ENCODE data around the gene RAPGEF6.
"Not testable (repeated sequence)": the region's sequence is repeated elsewhere in the genome, so short reads cannot be mapped to it uniquely, and the experiment has no call there.

Gene RAPGEF6

DNA sequence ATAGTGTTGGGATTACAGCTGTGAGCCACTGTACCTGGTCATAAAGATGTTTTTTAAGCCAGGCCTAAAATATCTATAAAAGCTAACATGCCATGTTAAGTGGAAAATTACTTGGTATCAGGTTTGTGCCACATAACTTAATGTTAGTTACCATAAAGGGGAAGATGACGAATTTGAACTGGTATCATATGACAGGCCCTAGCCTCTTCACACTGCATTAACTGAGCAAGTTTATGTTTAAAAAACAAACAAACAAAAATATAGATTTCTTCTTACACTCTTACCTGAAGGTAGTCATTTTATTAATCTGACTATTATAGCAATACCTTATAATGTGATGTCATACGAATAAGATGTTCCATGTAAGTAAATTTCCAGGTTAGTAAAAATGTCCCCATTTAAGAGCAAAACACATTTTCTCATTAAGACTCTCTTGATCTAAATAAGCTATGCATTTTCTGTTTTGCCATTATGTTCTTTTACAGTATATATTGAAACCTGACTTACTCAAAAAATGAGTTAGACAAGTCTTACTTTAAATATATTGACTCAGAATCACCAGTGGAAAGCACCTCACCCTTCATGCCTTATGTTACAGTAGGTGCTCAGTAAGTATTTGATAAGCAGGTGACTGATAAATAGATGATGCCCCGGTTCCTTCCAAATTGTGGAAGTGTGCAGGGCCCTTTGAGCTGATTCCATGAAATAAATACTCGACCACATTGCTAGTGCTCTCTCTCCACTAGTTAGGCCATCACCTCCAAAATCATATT, 245.7 kb downstream of the RAPGEF6 start:
- no peak for TF ChIP-seq GATA1 (IDR thresholded peaks at IDR 0.05; ENCODE audit: low read depth, low read length)

DNA sequence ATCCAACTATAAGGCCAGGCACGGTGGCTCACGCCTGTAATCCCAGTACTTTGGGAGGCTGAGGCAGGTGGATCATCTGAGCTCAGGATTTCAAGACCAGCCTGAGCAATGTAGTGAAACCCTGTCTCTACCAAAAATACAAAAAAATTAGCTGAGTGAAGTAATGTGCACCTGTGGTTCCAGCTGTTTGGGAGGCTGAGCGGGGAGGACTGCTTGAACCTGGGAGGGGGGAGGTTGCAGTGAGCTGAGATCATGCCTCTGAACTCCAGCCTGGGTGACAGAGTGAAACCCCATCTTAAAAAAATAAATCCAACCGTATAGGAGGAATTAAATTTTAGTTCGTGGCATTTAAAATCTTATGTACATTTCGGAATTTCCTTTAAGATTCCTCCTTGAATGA, 247.8 kb downstream of the RAPGEF6 start:
- no peak for DNase-seq
- no peak for TF ChIP-seq GATA1 (IDR thresholded peaks at IDR 0.05; ENCODE audit: low read depth, low read length)
- no peak for TF ChIP-seq POLR2A (IDR thresholded peaks at IDR 0.05; ENCODE audit: low read length)

More for the DNA sequence above, 245.7 kb downstream of the RAPGEF6 start:
- peak; percentile 24 to 39 for DNase-seq

DNA sequence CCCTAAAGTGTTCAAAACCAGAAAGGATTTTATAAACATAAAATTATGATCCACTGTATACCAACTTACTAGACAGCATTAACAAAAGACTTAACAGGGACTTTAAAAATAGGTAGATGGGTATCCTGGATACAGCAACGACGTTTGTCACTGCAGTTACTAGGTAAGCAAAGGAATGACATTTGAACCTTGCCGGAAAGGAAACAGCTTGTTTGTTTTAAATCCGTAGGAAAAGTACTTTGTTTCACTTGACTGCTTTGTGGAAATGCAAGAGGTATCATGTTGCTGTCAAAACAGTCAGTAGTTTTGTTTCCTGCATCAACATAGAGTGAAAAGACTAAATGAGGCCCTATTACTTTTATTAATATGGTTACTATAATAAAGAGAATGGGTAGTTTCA, 248.2 kb downstream of the RAPGEF6 start:
- TF ChIP-seq POLR2A (IDR thresholded peaks at IDR 0.05; ENCODE audit: low read length) (no peak), GATA1 (IDR thresholded peaks at IDR 0.05; ENCODE audit: low read depth, low read length) (no peak)
- DNase-seq, result no peak

DNA sequence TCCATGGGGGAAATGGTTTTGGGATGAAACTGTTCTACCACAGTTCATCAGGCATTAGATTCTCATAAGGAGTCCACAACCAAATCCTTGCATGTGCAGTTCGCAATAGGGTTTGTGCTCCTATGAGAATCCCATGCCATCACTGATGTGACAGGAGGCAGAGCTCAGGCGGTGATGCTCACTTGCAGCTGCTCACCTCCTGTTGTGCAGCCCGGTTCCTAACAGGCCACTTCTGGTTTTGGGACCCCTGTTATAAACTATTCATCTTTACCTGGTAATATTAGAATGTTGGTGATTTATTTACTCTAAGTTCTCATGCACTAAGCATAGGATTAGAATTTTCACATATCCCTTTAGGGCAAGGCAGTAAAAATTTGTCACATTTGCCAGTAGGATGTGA, 248.9 kb downstream of the RAPGEF6 start:
- DNase-seq, result no peak
- TF ChIP-seq POLR2A (IDR thresholded peaks at IDR 0.05; ENCODE audit: low read length), result no peak
- TF ChIP-seq GATA1 (IDR thresholded peaks at IDR 0.05; ENCODE audit: low read depth, low read length), result no peak

DNA sequence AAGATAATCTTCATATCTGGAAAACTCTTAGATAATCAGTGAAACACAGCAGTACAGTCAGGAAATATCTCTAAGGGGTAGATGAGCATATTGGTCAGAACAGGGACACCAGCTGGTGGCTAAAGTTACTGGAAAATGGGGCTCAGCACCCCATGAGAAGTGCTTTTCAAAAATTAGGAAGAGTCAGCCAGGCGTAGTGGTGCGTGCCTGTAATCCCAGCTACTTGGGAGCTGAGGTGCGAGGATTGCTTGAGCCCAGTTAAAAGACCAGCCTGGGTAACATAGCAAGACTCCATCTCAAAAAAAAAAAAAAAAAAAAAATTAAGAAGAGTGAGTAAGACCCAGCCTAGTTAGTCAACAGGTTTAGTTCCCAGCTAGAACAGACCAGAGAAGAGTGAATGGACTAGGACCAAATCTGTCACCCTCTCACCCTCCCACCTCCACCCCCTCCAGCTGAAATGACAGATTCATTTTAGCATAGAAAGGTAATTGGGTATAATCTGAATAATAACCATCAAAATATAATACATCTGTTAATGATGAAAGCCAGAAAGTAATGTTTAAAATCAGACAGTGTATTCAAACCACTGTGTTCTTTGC, 250.3 kb downstream of the RAPGEF6 start:
- peak; percentile 47 to 62 for DNase-seq
- TF ChIP-seq GATA1 (IDR thresholded peaks at IDR 0.05; ENCODE audit: low read depth, low read length), result no peak
- no peak for TF ChIP-seq POLR2A (IDR thresholded peaks at IDR 0.05; ENCODE audit: low read length)

DNA sequence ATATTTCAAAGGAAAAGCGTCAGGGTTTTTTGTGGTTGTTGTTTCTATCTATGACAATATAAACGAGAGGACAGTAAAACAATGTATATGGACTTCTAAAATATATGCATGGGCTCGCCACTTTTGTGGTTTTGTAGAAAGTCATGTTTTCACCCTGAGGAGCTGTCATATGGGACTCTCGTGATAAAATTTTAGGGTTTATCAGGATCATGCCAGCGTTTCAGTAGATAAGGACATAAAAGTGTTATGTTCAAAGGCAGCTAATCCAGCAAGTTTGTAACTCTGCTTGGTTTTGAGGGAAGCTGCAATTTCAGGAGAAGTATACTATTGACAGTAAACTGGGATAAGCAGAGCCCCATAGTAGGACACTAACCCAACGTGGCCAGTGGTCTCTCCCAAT, 250.9 kb downstream of the RAPGEF6 start:
- no peak for TF ChIP-seq POLR2A (IDR thresholded peaks at IDR 0.05; ENCODE audit: low read length)
- DNase-seq, result peak; percentile 57 to 83

DNA sequence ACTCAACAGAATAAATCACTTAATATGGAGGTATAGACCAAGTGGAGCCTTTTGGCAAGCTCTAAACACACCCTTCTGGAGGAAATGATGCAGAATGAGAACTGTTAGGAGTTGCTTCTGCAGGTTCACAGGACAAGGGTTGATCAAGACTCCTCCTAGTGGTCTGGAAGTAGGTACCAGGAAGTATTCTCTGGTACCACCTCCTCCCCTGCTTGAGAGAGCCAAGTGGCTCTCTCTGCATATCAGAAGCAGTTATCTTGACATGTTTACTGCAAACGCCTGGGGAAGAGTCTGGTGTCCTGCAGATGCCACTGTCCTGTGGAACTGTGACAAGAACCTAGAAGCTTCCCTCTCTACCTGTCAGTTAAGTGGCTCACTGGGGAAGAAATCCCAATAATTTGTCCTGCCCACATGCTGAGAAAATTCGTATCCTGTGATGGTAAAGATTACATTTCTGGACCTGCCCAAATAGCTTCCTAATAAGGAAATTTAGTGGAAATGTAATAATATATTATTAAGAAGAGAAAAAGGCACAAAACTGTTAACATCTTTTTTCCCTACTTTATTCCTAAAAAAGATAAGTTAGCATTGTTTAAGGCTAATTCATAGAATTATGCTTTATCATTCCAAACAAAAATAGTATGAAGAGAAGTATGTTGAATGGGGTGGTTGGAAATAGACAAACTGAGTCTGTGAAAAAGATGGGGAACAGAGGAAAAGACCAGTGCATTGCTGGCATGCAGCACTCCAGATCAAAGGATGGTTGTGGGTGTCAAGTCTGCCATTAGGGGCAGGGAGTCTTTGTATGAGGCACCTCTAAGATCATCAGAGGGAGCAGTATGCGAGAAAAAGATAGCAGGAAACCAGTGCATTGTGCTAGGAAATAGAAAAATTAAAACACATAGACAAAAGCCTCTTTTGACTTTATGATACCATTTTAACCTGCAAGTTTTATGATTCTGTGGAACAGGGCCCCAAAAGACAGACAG, 252.3 kb downstream of the RAPGEF6 start:
- TF ChIP-seq POLR2A (IDR thresholded peaks at IDR 0.05; ENCODE audit: low read length) (peak; percentile 30), GATA1 (IDR thresholded peaks at IDR 0.05; ENCODE audit: low read depth, low read length) (no peak)
- DNase-seq, result peak; percentile 85 to 92

DNA sequence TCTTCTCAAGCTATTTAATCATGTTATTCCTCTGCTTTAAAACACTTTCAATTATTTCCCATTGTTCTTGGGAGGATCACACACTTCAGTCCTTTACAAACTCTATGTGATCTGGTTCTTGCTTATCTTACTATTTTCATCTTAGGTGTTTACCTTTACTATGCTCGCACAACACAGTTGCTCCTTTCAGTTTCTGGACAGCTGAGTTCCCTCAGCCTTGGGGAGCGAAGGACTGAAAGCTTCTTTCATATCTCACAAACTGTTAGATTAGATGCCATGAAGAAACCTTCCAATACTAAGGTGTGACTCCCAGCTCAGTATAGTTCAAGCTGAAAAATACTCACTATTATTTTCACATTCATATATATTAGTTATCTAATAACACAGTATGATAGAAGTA, 253.3 kb downstream of the RAPGEF6 start:
- no peak for DNase-seq
- TF ChIP-seq POLR2A (IDR thresholded peaks at IDR 0.05; ENCODE audit: low read length) (no peak), GATA1 (IDR thresholded peaks at IDR 0.05; ENCODE audit: low read depth, low read length) (no peak)

DNA sequence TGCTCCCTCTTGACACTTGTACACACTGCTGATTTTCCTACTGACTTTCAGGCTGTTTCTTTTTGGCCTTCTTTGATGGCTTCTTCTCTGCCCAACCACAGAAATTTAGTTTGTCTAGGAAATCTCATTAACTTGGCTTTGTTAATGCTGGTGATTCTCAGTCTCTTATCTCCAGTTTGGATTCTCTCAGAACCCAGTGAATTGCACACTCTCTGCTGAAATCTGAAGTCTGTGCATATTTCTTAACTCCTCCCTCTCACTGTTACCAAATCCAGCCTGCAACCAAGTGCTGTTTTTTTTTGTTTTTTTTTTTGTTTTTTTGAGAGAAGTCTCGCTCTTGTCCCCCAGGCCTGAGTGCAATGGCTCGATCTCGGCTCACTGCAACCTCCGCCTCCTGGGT, 254.0 kb downstream of the RAPGEF6 start:
- peak in 1 of 2 experiments; percentile 7 for DNase-seq
- TF ChIP-seq POLR2A (IDR thresholded peaks at IDR 0.05; ENCODE audit: low read length) (no peak), GATA1 (IDR thresholded peaks at IDR 0.05; ENCODE audit: low read depth, low read length) (no peak)

DNA sequence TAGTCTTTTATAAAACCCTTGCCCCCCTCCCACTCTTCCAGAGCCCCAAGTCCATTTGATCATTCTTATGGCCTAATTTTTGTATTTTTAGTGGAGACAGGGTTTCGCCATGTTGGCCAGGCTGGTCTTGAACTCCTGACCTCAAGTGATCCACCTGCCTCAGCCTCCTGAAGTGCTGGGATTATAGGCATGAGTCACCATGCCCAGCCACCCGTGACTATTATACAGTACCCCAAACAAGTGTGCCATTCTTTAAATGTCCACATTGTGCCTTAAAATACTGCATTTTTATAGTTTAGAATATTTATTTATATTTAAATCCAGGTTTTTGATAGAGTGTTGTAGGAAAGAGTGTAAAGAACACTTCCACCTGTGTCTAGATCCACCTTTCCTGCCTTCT, 254.8 kb downstream of the RAPGEF6 start:
- not testable (repeated sequence) for DNase-seq

DNA sequence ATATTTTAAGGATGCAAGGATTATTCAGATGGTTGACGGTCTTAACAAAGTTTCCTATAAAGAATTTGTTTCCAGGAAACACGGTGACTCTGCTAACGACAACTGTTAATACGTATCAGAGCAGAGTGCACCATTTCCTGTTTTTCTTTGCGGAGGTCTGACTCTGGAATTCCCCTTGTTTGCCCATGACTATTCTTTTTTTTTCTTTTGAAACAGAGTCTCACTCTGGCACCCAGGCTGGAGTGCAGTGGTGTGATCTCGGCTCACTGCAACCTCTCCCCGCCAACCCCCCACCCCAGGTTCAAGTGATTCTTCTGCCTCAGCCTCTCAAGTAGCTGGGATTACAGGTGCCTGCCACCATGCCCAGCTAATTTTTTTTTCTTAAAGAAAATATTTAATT, 255.3 kb downstream of the RAPGEF6 start:
- TF ChIP-seq GATA1 (IDR thresholded peaks at IDR 0.05; ENCODE audit: low read depth, low read length), result no peak
- TF ChIP-seq POLR2A (IDR thresholded peaks at IDR 0.05; ENCODE audit: low read length), result no peak

DNA sequence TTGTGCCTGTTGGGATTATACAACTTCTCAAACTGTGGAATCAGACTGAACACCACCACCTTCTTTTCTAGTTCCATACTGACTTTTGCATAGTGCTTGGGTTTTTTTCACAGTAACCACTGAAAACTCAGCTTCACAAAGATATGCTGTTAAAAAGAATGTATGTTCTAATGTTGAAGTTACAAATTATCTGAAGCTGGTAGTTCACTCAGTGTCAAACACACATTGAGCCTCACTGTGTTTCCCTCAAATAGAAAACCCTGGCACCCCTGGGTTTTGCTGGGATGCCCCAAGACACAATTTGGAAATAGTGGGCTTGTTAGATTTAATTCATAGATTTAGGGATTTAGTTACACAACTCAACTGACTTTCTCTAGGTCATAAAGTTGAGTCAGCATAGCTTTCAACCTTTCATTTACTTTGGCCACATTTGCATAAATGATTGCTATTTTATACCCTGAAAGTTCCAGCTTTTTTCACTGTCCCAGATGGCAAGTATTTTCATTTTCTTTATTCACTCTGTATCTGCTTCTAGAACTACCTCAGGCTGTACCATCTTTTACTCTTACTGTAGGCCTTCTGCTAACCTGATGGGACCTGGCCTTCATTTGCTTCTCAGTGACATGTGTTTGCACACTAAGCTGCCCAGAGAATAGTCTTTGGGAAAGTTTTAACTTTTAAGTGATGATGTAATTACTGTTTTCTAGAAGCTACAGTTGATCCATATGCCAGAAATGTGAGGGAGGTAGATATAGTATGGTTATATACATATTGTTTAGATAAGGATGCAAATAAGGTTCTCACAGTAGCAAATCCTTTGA, 256.1 kb downstream of the RAPGEF6 start:
- peak; percentile 68 to 82 for DNase-seq
- TF ChIP-seq POLR2A (IDR thresholded peaks at IDR 0.05; ENCODE audit: low read length) (peak; percentile 39), GATA1 (IDR thresholded peaks at IDR 0.05; ENCODE audit: low read depth, low read length) (no peak)

More for the DNA sequence above, 255.3 kb downstream of the RAPGEF6 start:
- DNase-seq, result peak; percentile 56 to 68

DNA sequence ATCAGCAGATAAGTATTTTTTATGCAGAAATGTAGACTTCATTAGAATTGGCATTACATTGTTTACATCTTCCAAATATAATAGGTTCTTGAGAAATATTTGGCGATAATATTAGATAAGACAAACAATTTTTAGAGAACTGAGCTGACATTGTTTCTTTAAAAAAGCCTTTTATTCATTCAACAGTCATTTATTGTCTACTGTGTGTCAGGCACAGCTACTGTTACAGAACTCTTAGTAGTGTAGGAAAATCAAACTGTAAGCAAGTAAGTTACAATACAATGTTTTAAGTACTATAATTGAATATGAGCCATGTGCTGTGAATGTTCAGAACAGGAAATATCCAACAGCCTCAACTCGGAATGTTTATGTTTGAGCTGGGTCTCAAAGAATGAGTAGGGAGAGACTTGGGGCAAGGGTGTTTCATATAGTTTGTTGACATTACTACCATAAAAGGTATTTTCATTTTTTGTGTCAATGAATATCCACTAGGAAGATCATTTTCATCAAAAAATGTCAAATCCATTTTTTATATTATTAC, 257.2 kb downstream of the RAPGEF6 start:
- no peak for DNase-seq
- TF ChIP-seq POLR2A (IDR thresholded peaks at IDR 0.05; ENCODE audit: low read length) (no peak), GATA1 (IDR thresholded peaks at IDR 0.05; ENCODE audit: low read depth, low read length) (no peak)

All from erythroblast (primary cell).